NB4 (cell line): ENCODE data around the gene MYLK2.

Source experiments
- DNase-seq: peaks from one replicate; pipeline ENCODE4 v3.0.0; 2010; ENCODE audit warnings: low read depth
- H3K4me3 ChIP-seq: one replicate; pipeline ENCODE4 v1.5.1; 2011; ENCODE audit warnings: mild to moderate bottlenecking, low read depth, low read length, moderate library complexity
- MYC ChIP-seq: IDR thresholded peaks from 2 replicates; pipeline ENCODE4 v1.6.1; 2011; ENCODE audit warnings: low read depth, low read length
- POLR2A ChIP-seq: IDR thresholded peaks from 2 replicates; pipeline ENCODE4 v1.6.1; 2011; ENCODE audit warnings: mild to moderate bottlenecking; ENCODE audit not compliant: insufficient read length; ENCODE audit errors: extremely low read depth
- TF ChIP-seq, protein P1 (sequence below): IDR thresholded peaks from 2 replicates; pipeline ENCODE4 v1.6.1; 2011; ENCODE audit warnings: low read depth, low read length
- TF ChIP-seq, protein P2 (sequence below): IDR thresholded peaks from one replicate; pipeline ENCODE4 v1.5.1; 2012; ENCODE audit warnings: low read depth, low read length

Gene MYLK2

DNA sequence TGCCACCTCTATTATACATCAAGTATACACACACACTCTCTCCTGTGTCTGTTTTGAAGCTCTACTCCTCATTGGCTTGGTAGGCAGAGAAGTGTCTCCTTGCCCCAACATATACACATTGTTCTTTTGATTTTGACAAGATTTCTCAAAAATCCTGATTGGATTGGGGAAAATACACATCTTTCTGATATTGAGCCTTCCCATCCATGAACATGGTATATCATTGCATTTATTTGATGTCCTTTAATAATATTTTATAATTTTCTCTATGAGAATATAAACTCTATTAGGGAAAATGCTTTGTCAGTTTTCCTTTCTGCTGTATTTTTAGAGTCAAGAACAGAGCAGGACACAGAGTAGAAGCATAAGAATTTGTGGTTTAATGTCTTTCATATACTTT, 58.5 kb downstream of the MYLK2 start:
- no peak for DNase-seq
- TF ChIP-seq, protein P1, sequence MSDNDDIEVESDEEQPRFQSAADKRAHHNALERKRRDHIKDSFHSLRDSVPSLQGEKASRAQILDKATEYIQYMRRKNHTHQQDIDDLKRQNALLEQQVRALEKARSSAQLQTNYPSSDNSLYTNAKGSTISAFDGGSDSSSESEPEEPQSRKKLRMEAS = no peak
- no peak for TF ChIP-seq MYC
- no peak for TF ChIP-seq POLR2A
- no peak overlapping the region for H3K4me3 ChIP-seq

DNA sequence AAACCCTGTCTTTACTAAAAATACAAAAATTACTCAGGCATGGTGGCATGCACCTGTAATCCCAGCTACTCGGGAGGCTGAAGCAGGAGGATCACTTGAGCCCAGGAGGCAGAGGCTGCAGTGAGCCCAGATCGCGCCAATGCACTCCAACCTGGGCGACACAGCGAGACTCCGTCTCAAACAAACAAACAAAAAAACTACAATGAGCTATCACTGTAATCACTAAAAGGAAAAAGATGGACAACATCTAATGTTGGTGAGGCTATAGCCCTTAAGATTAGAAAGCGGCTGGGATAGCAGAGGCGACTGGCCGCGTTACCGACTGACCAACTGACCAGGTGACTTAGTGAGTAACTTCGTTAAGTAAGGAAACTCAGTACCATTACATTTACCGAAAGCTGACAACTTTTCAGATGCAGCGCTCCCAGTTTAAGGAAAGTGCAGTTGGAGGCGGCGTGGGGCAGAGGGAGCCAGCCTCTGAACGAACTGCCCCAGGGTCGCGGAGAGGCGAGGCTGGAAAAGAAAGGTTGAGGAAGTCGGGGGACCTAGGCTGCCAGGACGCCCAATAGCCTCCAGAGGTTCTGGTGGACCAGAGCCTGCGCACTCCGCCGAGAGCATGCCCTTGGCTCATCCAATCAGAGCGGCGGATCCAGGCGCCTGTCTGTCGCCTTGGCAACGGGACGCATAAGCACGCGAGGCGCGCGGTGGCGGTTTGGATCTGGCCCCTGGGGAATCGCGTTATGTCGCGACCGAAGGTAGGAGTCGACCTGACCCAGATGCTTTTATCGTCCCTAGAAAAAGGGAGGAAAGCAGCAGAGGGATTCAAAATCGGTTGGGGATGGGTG, 60.2 kb downstream of the MYLK2 start:
- peak; percentile 51 for TF ChIP-seq POLR2A
- TF ChIP-seq MYC = peak; percentile 19
- TF ChIP-seq, protein P2, sequence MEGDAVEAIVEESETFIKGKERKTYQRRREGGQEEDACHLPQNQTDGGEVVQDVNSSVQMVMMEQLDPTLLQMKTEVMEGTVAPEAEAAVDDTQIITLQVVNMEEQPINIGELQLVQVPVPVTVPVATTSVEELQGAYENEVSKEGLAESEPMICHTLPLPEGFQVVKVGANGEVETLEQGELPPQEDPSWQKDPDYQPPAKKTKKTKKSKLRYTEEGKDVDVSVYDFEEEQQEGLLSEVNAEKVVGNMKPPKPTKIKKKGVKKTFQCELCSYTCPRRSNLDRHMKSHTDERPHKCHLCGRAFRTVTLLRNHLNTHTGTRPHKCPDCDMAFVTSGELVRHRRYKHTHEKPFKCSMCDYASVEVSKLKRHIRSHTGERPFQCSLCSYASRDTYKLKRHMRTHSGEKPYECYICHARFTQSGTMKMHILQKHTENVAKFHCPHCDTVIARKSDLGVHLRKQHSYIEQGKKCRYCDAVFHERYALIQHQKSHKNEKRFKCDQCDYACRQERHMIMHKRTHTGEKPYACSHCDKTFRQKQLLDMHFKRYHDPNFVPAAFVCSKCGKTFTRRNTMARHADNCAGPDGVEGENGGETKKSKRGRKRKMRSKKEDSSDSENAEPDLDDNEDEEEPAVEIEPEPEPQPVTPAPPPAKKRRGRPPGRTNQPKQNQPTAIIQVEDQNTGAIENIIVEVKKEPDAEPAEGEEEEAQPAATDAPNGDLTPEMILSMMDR = no peak
- TF ChIP-seq, protein P1 = peak; percentile 83
- DNase-seq = peak; percentile 96
- peak overlapping the region; percentile 72 for H3K4me3 ChIP-seq

DNA sequence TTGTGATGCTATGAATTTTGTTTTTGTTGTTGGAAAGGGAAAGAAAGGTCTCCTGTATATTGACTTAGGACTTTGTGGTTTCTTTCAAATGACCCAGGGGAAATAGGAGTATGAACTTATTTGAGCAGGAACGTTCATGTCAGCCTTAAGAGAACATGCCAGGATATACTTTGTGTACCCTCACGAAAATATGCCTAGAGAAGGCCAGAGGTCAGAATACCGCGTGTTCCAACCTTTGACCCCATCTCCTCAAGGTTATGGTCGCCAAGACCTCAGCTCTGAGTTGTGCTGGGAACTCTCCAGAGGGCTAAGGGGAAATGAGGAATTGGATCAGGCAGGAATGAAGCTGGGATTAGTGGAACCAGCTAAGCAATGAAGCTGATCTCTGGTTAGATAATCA, 62.8 kb downstream of the MYLK2 start:
- no peak for DNase-seq
- TF ChIP-seq, protein P1 = no peak
- no peak for TF ChIP-seq POLR2A
- TF ChIP-seq, protein P2 = no peak
- no peak for TF ChIP-seq MYC
- no peak overlapping the region for H3K4me3 ChIP-seq

DNA sequence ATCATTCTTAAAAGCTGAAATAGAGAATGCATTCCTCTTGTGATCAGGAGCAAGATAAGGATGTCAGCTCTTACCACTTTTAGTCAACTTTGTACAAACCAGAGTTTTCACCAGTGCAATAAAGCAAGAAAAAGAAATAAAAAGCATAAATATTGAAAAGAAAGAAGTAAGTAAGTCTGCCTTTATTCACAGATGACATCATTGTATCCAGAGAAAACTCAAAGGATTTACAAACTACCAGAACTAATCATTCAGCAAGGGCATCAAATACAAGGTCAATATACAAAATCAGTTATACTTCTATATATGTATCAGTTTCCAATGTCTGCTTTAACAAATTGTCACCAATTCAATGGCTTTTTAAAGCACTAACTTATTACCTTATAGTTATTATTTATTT, 64.7 kb downstream of the MYLK2 start:
- DNase-seq = no peak
- TF ChIP-seq, protein P1 = no peak
- TF ChIP-seq MYC = no peak
- TF ChIP-seq, protein P2 = no peak
- no peak for TF ChIP-seq POLR2A
- H3K4me3 ChIP-seq = no peak overlapping the region
